K562 (cell line): ENCODE results near the gene WRAP53.

Experiments used
- BACH1 ChIP-seq: fragments of 200-800 bp; sonication (Bioruptor generic); IDR thresholded peaks from 2 replicates; pipeline ENCODE4 v1.6.1; 2016; ENCODE audit warnings: missing genetic modification characterization, missing compliant biosample characterization
- HOMEZ ChIP-seq: fragments of 250-450 bp; sonication (Bioruptor Pico); IDR thresholded peaks from 2 replicates; pipeline ENCODE4 v1.4.0; 2020; ENCODE audit warnings: mild to moderate bottlenecking, moderate library complexity
- SIN3A ChIP-seq, 2 experiments: fragments of 150-350 bp in 1 of 2; IDR thresholded peaks; 2 replicates each; pipeline ENCODE4 v1.6.1; 2011 to 2016; ENCODE audit warnings: borderline replicate concordance in 2 of 2, low read depth in 2 of 2, low read length in 2 of 2, mild to moderate bottlenecking in 2 of 2, moderate library complexity in 2 of 2; ENCODE audit not compliant: control insufficient read depth in 1 of 2
- SMAD1 ChIP-seq: fragments of 150-350 bp; IDR thresholded peaks from 2 replicates; pipeline ENCODE4 v1.6.1; 2014; ENCODE audit warnings: low read length, low read depth; ENCODE audit not compliant: partially characterized antibody
- SMAD3 ChIP-seq: fragments of 450-650 bp; formaldehyde crosslinking; conservative IDR thresholded peaks from 2 replicates; pipeline ENCODE4 v1.4.0; 2020; ENCODE audit warnings: mild to moderate bottlenecking
- ZNF282 ChIP-seq: sonication (generic); formaldehyde crosslinking; IDR thresholded peaks from 2 replicates; pipeline ENCODE4 v1.8.1; 2023; ENCODE audit warnings: missing genetic modification reagents
- TF ChIP-seq, protein P1 (sequence below): fragments of 250-450 bp; sonication (Bioruptor Pico); IDR thresholded peaks from 2 replicates; pipeline ENCODE4 v1.5.0; 2020; ENCODE audit warnings: mild to moderate bottlenecking, borderline replicate concordance
- TF ChIP-seq, protein P2 (sequence below): fragments of 450-650 bp; IDR thresholded peaks from 2 replicates; pipeline ENCODE4 v1.7.1; 2018; ENCODE audit warnings: mild to moderate bottlenecking, low read depth; ENCODE audit not compliant: partially characterized antibody
- TF ChIP-seq, protein P3 (sequence below): fragments of 200-800 bp; sonication (Bioruptor generic); IDR thresholded peaks from 2 replicates; pipeline ENCODE4 v1.6.1; 2017; ENCODE audit warnings: missing genetic modification characterization, missing compliant biosample characterization
- TF ChIP-seq, protein P4 (sequence below): fragments of 450-650 bp; conservative IDR thresholded peaks from 2 replicates; pipeline ENCODE4 v1.6.1; 2016; ENCODE audit warnings: missing genetic modification characterization, low read depth, mild to moderate bottlenecking, missing compliant biosample characterization, moderate library complexity
- TF ChIP-seq, protein P5 (sequence below): sonication (generic); formaldehyde crosslinking; IDR thresholded peaks from 2 replicates; pipeline ENCODE4 v1.9.0; 2022; ENCODE audit warnings: mild to moderate bottlenecking, missing genetic modification reagents

GRCh38 chr17:7677388-7678067 lies 10.7 kb upstream of the WRAP53 start:
- TF ChIP-seq, protein P1, sequence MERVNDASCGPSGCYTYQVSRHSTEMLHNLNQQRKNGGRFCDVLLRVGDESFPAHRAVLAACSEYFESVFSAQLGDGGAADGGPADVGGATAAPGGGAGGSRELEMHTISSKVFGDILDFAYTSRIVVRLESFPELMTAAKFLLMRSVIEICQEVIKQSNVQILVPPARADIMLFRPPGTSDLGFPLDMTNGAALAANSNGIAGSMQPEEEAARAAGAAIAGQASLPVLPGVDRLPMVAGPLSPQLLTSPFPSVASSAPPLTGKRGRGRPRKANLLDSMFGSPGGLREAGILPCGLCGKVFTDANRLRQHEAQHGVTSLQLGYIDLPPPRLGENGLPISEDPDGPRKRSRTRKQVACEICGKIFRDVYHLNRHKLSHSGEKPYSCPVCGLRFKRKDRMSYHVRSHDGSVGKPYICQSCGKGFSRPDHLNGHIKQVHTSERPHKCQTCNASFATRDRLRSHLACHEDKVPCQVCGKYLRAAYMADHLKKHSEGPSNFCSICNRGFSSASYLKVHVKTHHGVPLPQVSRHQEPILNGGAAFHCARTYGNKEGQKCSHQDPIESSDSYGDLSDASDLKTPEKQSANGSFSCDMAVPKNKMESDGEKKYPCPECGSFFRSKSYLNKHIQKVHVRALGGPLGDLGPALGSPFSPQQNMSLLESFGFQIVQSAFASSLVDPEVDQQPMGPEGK (CRISPR knock-in tag): no peak
- TF ChIP-seq ZNF282 (CRISPR knock-in tag) (no peak), BACH1 (tag) (no peak), SMAD1 (no peak), SMAD3 (CRISPR knock-in tag) (no peak), HOMEZ (CRISPR knock-in tag) (no peak), SIN3A (IDR thresholded peaks at IDR 0.05; ENCODE audit: borderline replicate concordance in 2 of 2, control insufficient read depth in 1 of 2, low read depth in 2 of 2, low read length in 2 of 2) (no peak)
- TF ChIP-seq, protein P2, sequence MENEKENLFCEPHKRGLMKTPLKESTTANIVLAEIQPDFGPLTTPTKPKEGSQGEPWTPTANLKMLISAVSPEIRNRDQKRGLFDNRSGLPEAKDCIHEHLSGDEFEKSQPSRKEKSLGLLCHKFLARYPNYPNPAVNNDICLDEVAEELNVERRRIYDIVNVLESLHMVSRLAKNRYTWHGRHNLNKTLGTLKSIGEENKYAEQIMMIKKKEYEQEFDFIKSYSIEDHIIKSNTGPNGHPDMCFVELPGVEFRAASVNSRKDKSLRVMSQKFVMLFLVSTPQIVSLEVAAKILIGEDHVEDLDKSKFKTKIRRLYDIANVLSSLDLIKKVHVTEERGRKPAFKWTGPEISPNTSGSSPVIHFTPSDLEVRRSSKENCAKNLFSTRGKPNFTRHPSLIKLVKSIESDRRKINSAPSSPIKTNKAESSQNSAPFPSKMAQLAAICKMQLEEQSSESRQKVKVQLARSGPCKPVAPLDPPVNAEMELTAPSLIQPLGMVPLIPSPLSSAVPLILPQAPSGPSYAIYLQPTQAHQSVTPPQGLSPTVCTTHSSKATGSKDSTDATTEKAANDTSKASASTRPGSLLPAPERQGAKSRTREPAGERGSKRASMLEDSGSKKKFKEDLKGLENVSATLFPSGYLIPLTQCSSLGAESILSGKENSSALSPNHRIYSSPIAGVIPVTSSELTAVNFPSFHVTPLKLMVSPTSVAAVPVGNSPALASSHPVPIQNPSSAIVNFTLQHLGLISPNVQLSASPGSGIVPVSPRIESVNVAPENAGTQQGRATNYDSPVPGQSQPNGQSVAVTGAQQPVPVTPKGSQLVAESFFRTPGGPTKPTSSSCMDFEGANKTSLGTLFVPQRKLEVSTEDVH: no peak
- TF ChIP-seq, protein P3, sequence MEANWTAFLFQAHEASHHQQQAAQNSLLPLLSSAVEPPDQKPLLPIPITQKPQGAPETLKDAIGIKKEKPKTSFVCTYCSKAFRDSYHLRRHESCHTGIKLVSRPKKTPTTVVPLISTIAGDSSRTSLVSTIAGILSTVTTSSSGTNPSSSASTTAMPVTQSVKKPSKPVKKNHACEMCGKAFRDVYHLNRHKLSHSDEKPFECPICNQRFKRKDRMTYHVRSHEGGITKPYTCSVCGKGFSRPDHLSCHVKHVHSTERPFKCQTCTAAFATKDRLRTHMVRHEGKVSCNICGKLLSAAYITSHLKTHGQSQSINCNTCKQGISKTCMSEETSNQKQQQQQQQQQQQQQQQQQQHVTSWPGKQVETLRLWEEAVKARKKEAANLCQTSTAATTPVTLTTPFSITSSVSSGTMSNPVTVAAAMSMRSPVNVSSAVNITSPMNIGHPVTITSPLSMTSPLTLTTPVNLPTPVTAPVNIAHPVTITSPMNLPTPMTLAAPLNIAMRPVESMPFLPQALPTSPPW (CRISPR knock-in tag): no peak
- TF ChIP-seq, protein P4, sequence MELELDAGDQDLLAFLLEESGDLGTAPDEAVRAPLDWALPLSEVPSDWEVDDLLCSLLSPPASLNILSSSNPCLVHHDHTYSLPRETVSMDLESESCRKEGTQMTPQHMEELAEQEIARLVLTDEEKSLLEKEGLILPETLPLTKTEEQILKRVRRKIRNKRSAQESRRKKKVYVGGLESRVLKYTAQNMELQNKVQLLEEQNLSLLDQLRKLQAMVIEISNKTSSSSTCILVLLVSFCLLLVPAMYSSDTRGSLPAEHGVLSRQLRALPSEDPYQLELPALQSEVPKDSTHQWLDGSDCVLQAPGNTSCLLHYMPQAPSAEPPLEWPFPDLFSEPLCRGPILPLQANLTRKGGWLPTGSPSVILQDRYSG (tag): no peak
- TF ChIP-seq, protein P5, sequence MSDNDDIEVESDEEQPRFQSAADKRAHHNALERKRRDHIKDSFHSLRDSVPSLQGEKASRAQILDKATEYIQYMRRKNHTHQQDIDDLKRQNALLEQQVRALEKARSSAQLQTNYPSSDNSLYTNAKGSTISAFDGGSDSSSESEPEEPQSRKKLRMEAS: no peak
